Thyroid gland (tissue), 4 donors: ENCODE results near the gene SLC49A4. TPM values are rescaled to one million over a fixed set of nuclear protein-coding genes. Genes with fewer than 3 reads are reported as not detected.

Source experiments
- DNase-seq, 2 donors: peaks; one replicate each; pipeline ENCODE4 v3.0.0-alpha.2; 2019
- H3K27ac ChIP-seq, 3 donors: fragments of 200-600 bp; sonication (generic); 1 replicate in 2 of 3; 2 replicates in 1 of 3; pipeline ENCODE4 v1.5.1; 2016 to 2019; ENCODE audit warnings: mild to moderate bottlenecking in 1 of 3, moderate library complexity in 1 of 3
- H3K27me3 ChIP-seq: fragments of 200-600 bp; sonication (generic); one replicate; pipeline ENCODE4 v1.5.1; 2019
- H3K36me3 ChIP-seq, 2 donors: fragments of 200-600 bp; sonication (generic); one replicate each; pipeline ENCODE4 v1.5.1; 2016 to 2019
- H3K4me1 ChIP-seq, 2 donors: fragments of 200-600 bp; sonication (generic); one replicate each; pipeline ENCODE4 v1.5.1; 2017 to 2019
- H3K4me3 ChIP-seq, 3 donors: fragments of 200-600 bp; sonication (generic); replicated peaks in 1 of 3; 1 replicate in 2 of 3; 2 replicates in 1 of 3; pipeline ENCODE4 v1.5.1; 2016; ENCODE audit warnings: mild to moderate bottlenecking in 1 of 3
- H3K9me3 ChIP-seq: fragments of 200-600 bp; sonication (generic); one replicate; pipeline ENCODE4 v1.5.1; 2017
- CTCF ChIP-seq, 6 experiments: fragments of 200-600 bp in 3 of 6; fragments of 450-650 bp in 3 of 6; sonication (generic) in 3 of 6; IDR thresholded peaks; one replicate each; pipeline ENCODE4 v1.5.1; 2016 to 2019; ENCODE audit warnings: antibody characterized with exemption in 6 of 6, mild to moderate bottlenecking in 2 of 6, inconsistent platforms in 1 of 6, moderate library complexity in 1 of 6
- POLR2A ChIP-seq, 2 donors: fragments of 450-650 bp; IDR thresholded peaks; one replicate each; pipeline ENCODE4 v1.6.1; 2017; ENCODE audit warnings: antibody characterized with exemption in 2 of 2, mild to moderate bottlenecking in 2 of 2, moderate library complexity in 1 of 2
- WGBS, 2 donors: methylation state at CpG; one replicate each; pipeline ENCODE4 v1.1.5; 2017; 5-methylcytosine and 5-hydroxymethylcytosine counted together
- intact Hi-C: fragments of 100-400 bp; cut with DNase I; formaldehyde crosslinking; loops from one replicate; pipeline ENCODE4 v1.15.1; 2023
- total RNA-seq, 4 donors: library from RNA; depleted of rRNA; stranded (reverse); fragments of >200 nt; gene quantifications; one replicate each; pipeline ENCODE4 v1.2.3, GENCODE V29; 2016

The SLC49A4 gene
- total RNA-seq, 4 donors from 2014 or later: 22.6 to 32.5 (median 28.2) TPM

- intact Hi-C loops: no loop called here
- no peaks in the 10 kb centered on the region for H3K9me3 ChIP-seq
- WGBS, 2 donors: 95 to 97% methylated on average over 2 of the region's 2 CpGs
- no peak overlapping the region for H3K27ac ChIP-seq
- TF ChIP-seq POLR2A (IDR thresholded peaks at IDR 0.05) (no peak), CTCF (IDR thresholded peaks at IDR 0.05) (no peak)
- H3K4me1 ChIP-seq: no peaks in the 10 kb centered on the region
- DNase-seq: no peak
- H3K27me3 ChIP-seq: no peaks in the 10 kb centered on the region
- no peaks in the 10 kb centered on the region for H3K36me3 ChIP-seq
- no peak overlapping the region for H3K4me3 ChIP-seq
Measured at GRCh38 chr3:122835590-122835989, 40.7 kb downstream of the SLC49A4 start.

GRCh38 chr3:122843604-122844003 lies 48.7 kb downstream of the SLC49A4 start:
- WGBS, 2 donors: 52 to 63% methylated on average over 3 of the region's 3 CpGs
- no peak overlapping the region for H3K4me3 ChIP-seq
- intact Hi-C loops: no loop called here
- no peaks in the 10 kb centered on the region for H3K4me1 ChIP-seq
- no peaks in the 10 kb centered on the region for H3K36me3 ChIP-seq
- no peaks in the 10 kb centered on the region for H3K9me3 ChIP-seq
- no peak for DNase-seq
- H3K27me3 ChIP-seq: no peaks in the 10 kb centered on the region
- TF ChIP-seq CTCF (IDR thresholded peaks at IDR 0.05): no peak
- TF ChIP-seq POLR2A (IDR thresholded peaks at IDR 0.05): no peak
- H3K27ac ChIP-seq: no peak overlapping the region

GRCh38 chr3:122857019-122857418 lies 62.1 kb downstream of the SLC49A4 start:
- TF ChIP-seq CTCF (IDR thresholded peaks at IDR 0.05): no peak
- TF ChIP-seq POLR2A (IDR thresholded peaks at IDR 0.05): no peak
- H3K9me3 ChIP-seq: no peaks in the 10 kb centered on the region
- DNase-seq: no peak
- H3K4me1 ChIP-seq: no peaks in the 10 kb centered on the region
- H3K36me3 ChIP-seq: no peaks in the 10 kb centered on the region
- 38 to 57% methylated on average over 1 of the region's 1 CpG for WGBS, 2 donors
- H3K4me3 ChIP-seq: no peak overlapping the region
- intact Hi-C loops: no loop called here
- H3K27ac ChIP-seq: no peak overlapping the region
- no peaks in the 10 kb centered on the region for H3K27me3 ChIP-seq

GRCh38 chr3:122858373-122858772 lies 63.5 kb downstream of the SLC49A4 start:
- Histone ChIP-seq H3K9me3 (no peaks in the 10 kb centered on the region), H3K4me3 (no peak overlapping the region), H3K4me1 (no peaks in the 10 kb centered on the region), H3K36me3 (no peaks in the 10 kb centered on the region), H3K27ac (no peak overlapping the region), H3K27me3 (no peaks in the 10 kb centered on the region)
- 91 to 93% methylated on average over 1 of the region's 1 CpG for WGBS, 2 donors
- no peak for DNase-seq
- intact Hi-C loops: no loop called here
- peak in 2 of 6 experiments; percentile 25 to 27 for TF ChIP-seq CTCF (IDR thresholded peaks at IDR 0.05)
- TF ChIP-seq POLR2A (IDR thresholded peaks at IDR 0.05): no peak

- intact Hi-C loops: no loop called here
- TF ChIP-seq POLR2A (IDR thresholded peaks at IDR 0.05): no peak
- no peak for TF ChIP-seq CTCF (IDR thresholded peaks at IDR 0.05)
- Histone ChIP-seq H3K36me3 (no peaks in the 10 kb centered on the region), H3K9me3 (no peaks in the 10 kb centered on the region), H3K4me3 (no peak overlapping the region), H3K4me1 (no peaks in the 10 kb centered on the region), H3K27me3 (no peaks in the 10 kb centered on the region), H3K27ac (no peak overlapping the region)
- 93 to 94% methylated on average over 5 of the region's 5 CpGs for WGBS, 2 donors
- DNase-seq: no peak
Measured at GRCh38 chr3:122859021-122859805, 64.3 kb downstream of the SLC49A4 start.
